Embryonic facial prominence (tissue), 1 donor: Measurements from ENCODE around the gene PRM2.

ENCODE experiments used
- DNase-seq: peaks from one replicate; pipeline ENCODE4 v3.0.0-alpha.2; 2016; ENCODE audit errors: extremely low spot score

Gene PRM2

GRCh38 chr16:11225677-11226549, 50.4 kb downstream of the PRM2 start:
- no peak for DNase-seq
